Naive thymus-derived CD8-positive, alpha-beta T cell (primary cell): ENCODE results near the gene FN3KRP. TPM values are rescaled to one million over a fixed set of nuclear protein-coding genes. Genes with fewer than 3 reads are reported as not detected.

ENCODE experiments used
- ATAC-seq, 2 donors: fragments of 150-1000 bp; cut with Tn5 transposase in 1 of 2; sonication (Bioruptor Pico), chemical (Tn5 transposase) in 1 of 2; 1 replicate in 1 of 2; 2 replicates in 1 of 2; pipeline ENCODE4 v1.10.0; 2021; ENCODE audit warnings: mild to moderate bottlenecking in 2 of 2, moderate library complexity in 2 of 2
- POLR2A ChIA-PET: fragments of 350-600 bp; sonication (Branson Sonifier 250); formaldehyde crosslinking; loops from one replicate; lab custom pipeline; 2021; ENCODE audit warnings: antibody characterized with exemption; lab: Charles Lee
- DNase-seq, 10 donors: peaks; one replicate each; pipeline versions ENCODE4 v3.0.0 to v3.0.0-alpha.2; 2020 to 2022
- H3K27ac Mint-ChIP-seq, 10 donors: one replicate each; pipeline ENCODE4 v1.8.0; 2020 to 2022; ENCODE audit warnings: mild to moderate bottlenecking in 10 of 10, mixed read lengths in 10 of 10, moderate library complexity in 4 of 10, inconsistent platforms in 1 of 10
- H3K27me3 Mint-ChIP-seq, 5 donors: one replicate each; pipeline ENCODE4 v1.8.0; 2021 to 2022; ENCODE audit warnings: mixed read lengths in 5 of 5
- H3K36me3 Mint-ChIP-seq, 3 donors: one replicate each; pipeline ENCODE4 v1.8.0; 2020 to 2022; ENCODE audit warnings: mixed read lengths in 3 of 3, mild to moderate bottlenecking in 2 of 3, inconsistent platforms in 1 of 3
- H3K4me1 Mint-ChIP-seq, 4 donors: one replicate each; pipeline ENCODE4 v1.8.0; 2021 to 2022; ENCODE audit warnings: mixed read lengths in 4 of 4
- H3K4me3 Mint-ChIP-seq, 10 donors: one replicate each; pipeline ENCODE4 v1.8.0; 2020 to 2022; ENCODE audit warnings: mild to moderate bottlenecking in 10 of 10, mixed read lengths in 10 of 10, moderate library complexity in 6 of 10, inconsistent platforms in 1 of 10
- H3K9me3 Mint-ChIP-seq, 9 donors: one replicate each; pipeline ENCODE4 v1.8.0; 2020 to 2022; ENCODE audit warnings: mixed read lengths in 9 of 9, mild to moderate bottlenecking in 3 of 9, inconsistent platforms in 1 of 9, moderate library complexity in 1 of 9
- polyA plus RNA-seq, 3 donors: library from polyadenylated mRNA; unstranded; fragments of 300-500 nt; fragmentation: Illumina TruSeq; gene quantifications; one replicate each; pipeline ENCODE4 v1.2.3, GENCODE V29; 2021
- total RNA-seq, 8 experiments: library from RNA in 2 of 8; stranded (reverse) in 2 of 8; gene quantifications; one replicate each; pipeline ENCODE4 v1.2.3 and lab custom pipeline; 2021 to 2026

FN3KRP gene
- total and polyA plus RNA-seq, 5 experiments from 2014 or later: 28.6 to 46.2 (median 42.8) TPM

GRCh38 chr17:82691714-82692113 is 24.8 kb upstream of the FN3KRP start:
- POLR2A ChIA-PET: no interaction called here
- H3K4me3 Mint-ChIP-seq: no peak overlapping the region
- DNase-seq: no peak
- no peak for ATAC-seq
- H3K36me3 Mint-ChIP-seq: peaks cover 6 to 8% (median 6%) of the 10 kb centered on the region in 3 donors
- H3K27me3 Mint-ChIP-seq: peaks cover 0 to 5% (median 0%) of the 10 kb centered on the region in 5 donors
- no peak overlapping the region for H3K27ac Mint-ChIP-seq
- H3K9me3 Mint-ChIP-seq: peaks cover 0 to 19% (median 5%) of the 10 kb centered on the region in 9 donors
- peaks cover 0 to 3% (median 1%) of the 10 kb centered on the region in 4 donors for H3K4me1 Mint-ChIP-seq

- POLR2A ChIA-PET: no interaction called here
- Mint-ChIP-seq H3K4me3 (no peak overlapping the region), H3K27me3 (peaks cover 0 to 9% (median 0%) of the 10 kb centered on the region in 5 donors)
Measured at GRCh38 chr17:82692268-82692667, 24.2 kb upstream of the FN3KRP start.

GRCh38 chr17:82693168-82693867 is 23.2 kb upstream of the FN3KRP start:
- Mint-ChIP-seq H3K9me3 (peaks cover 0 to 19% (median 5%) of the 10 kb centered on the region in 9 donors), H3K27me3 (peaks cover 0 to 10% (median 0%) of the 10 kb centered on the region in 5 donors), H3K4me3 (no peak overlapping the region), H3K4me1 (peaks cover 2 to 9% (median 6%) of the 10 kb centered on the region in 4 donors), H3K27ac (no peak overlapping the region), H3K36me3 (peaks cover 6 to 8% (median 6%) of the 10 kb centered on the region in 3 donors)
- POLR2A ChIA-PET: no interaction called here
- no peak for DNase-seq
- no peak for ATAC-seq

More at GRCh38 chr17:82692268-82692667, 24.2 kb upstream of the FN3KRP start:
- peaks cover 6 to 8% (median 6%) of the 10 kb centered on the region in 3 donors for H3K36me3 Mint-ChIP-seq
- H3K27ac Mint-ChIP-seq: no peak overlapping the region
- H3K9me3 Mint-ChIP-seq: peaks cover 0 to 19% (median 5%) of the 10 kb centered on the region in 9 donors
- ATAC-seq (no peak), DNase-seq (no peak)
- peaks cover 2 to 7% (median 5%) of the 10 kb centered on the region in 4 donors for H3K4me1 Mint-ChIP-seq

GRCh38 chr17:82694647-82695046 is 21.9 kb upstream of the FN3KRP start:
- peak overlapping the region in 1 of 10 donors; percentile 30 for H3K4me3 Mint-ChIP-seq
- peaks cover 0 to 19% (median 5%) of the 10 kb centered on the region in 9 donors for H3K9me3 Mint-ChIP-seq
- peaks cover 6 to 8% (median 6%) of the 10 kb centered on the region in 3 donors for H3K36me3 Mint-ChIP-seq
- no peak overlapping the region for H3K27ac Mint-ChIP-seq
- peaks cover 5 to 15% (median 9%) of the 10 kb centered on the region in 4 donors for H3K4me1 Mint-ChIP-seq
- no peak for DNase-seq
- H3K27me3 Mint-ChIP-seq: peaks cover 0 to 10% (median 0%) of the 10 kb centered on the region in 5 donors
- POLR2A ChIA-PET: interaction anchor here (0.7 kb wide), 1 partner anchor 237 kb away, joined by 3 read pairs; no protein-coding TSS in a partner anchor
- no peak for ATAC-seq

GRCh38 chr17:82696259-82696658 is 20.2 kb upstream of the FN3KRP start:
- DNase-seq (no peak), ATAC-seq (no peak)
- peak overlapping the region in 1 of 10 donors; percentile 66 for H3K27ac Mint-ChIP-seq
- H3K4me3 Mint-ChIP-seq: peak overlapping the region in 5 of 10 donors; percentile 23 to 52 (median 38)
- H3K4me1 Mint-ChIP-seq: peaks cover 2 to 15% (median 10%) of the 10 kb centered on the region in 4 donors
- peaks cover 6 to 8% (median 6%) of the 10 kb centered on the region in 3 donors for H3K36me3 Mint-ChIP-seq
- H3K9me3 Mint-ChIP-seq: peaks cover 0 to 19% (median 5%) of the 10 kb centered on the region in 9 donors
- H3K27me3 Mint-ChIP-seq: peaks cover 0 to 10% (median 0%) of the 10 kb centered on the region in 5 donors
- POLR2A ChIA-PET: interaction anchor here (2.9 kb wide), 1 partner anchor 20 kb away, joined by 20 read pairs; the partner anchor contains the start of gene FN3KRP

- DNase-seq: peak in 3 of 10 donors; percentile 11 to 25 (median 21)
Measured at GRCh38 chr17:82696916-82697807, 19.3 kb upstream of the FN3KRP start.

GRCh38 chr17:82697808-82698064 is 18.8 kb upstream of the FN3KRP start:
- POLR2A ChIA-PET: interaction anchor here (2.9 kb wide), 1 partner anchor 19 kb away, joined by 20 read pairs; the partner anchor contains the start of gene FN3KRP
- Mint-ChIP-seq H3K36me3 (peaks cover 3 to 8% (median 6%) of the 10 kb centered on the region in 3 donors), H3K4me3 (peak overlapping the region in 7 of 10 donors; percentile 40 to 84 (median 60)), H3K4me1 (peaks cover 2 to 15% (median 10%) of the 10 kb centered on the region in 4 donors), H3K9me3 (peaks cover 0 to 19% (median 5%) of the 10 kb centered on the region in 9 donors), H3K27me3 (peaks cover 0 to 10% (median 0%) of the 10 kb centered on the region in 5 donors), H3K27ac (no peak overlapping the region)
- no peak for DNase-seq
- ATAC-seq: no peak

More at GRCh38 chr17:82696916-82697807, 19.3 kb upstream of the FN3KRP start:
- H3K4me3 Mint-ChIP-seq: peak overlapping the region; percentile 39 to 84 (median 60)
- H3K36me3 Mint-ChIP-seq: peaks cover 3 to 8% (median 6%) of the 10 kb centered on the region in 3 donors
- H3K27me3 Mint-ChIP-seq: peaks cover 0 to 10% (median 0%) of the 10 kb centered on the region in 5 donors
- POLR2A ChIA-PET: interaction anchor here (2.9 kb wide), 1 partner anchor 19 kb away, joined by 20 read pairs; the partner anchor contains the start of gene FN3KRP
- ATAC-seq: no peak
- peaks cover 0 to 19% (median 5%) of the 10 kb centered on the region in 9 donors for H3K9me3 Mint-ChIP-seq
- H3K27ac Mint-ChIP-seq: no peak overlapping the region
- H3K4me1 Mint-ChIP-seq: peaks cover 2 to 15% (median 10%) of the 10 kb centered on the region in 4 donors

- DNase-seq (peak; percentile 96 to 99 (median 99)), ATAC-seq (peak; percentile 97 to 98)
- POLR2A ChIA-PET: interaction anchor here (0.5 to 2.9 kb wide), 3 partner anchors 8 to 571 kb away, joined by 3 to 20 read pairs (median 4); partner anchors contain the start of gene FN3KRP
- H3K27me3 Mint-ChIP-seq: peaks cover 0 to 10% (median 0%) of the 10 kb centered on the region in 5 donors
- peak within 1 kb of the TSS; percentile 78 to 94 (median 90) for H3K4me3 Mint-ChIP-seq
- peak within 1 kb of the TSS in 6 of 10 donors; percentile 41 to 83 (median 75) for H3K27ac Mint-ChIP-seq
- H3K9me3 Mint-ChIP-seq: peaks cover 0 to 19% (median 5%) of the 10 kb centered on the region in 9 donors
- peaks cover 3 to 8% (median 6%) of the 10 kb centered on the region in 3 donors for H3K36me3 Mint-ChIP-seq
- peaks cover 2 to 15% (median 10%) of the 10 kb centered on the region in 4 donors for H3K4me1 Mint-ChIP-seq
Measured at GRCh38 chr17:82698065-82698973, 18.2 kb upstream of the FN3KRP start, which contains the start of gene RAB40B. Gene RAB40B (minus strand): TSS chr17:82698698. CDS start chr17:82698596, 102 bp downstream.

GRCh38 chr17:82698974-82699442 is 17.5 kb upstream of the FN3KRP start:
- POLR2A ChIA-PET: interaction anchor here (0.5 to 2.9 kb wide), 3 partner anchors 9 to 572 kb away, joined by 3 to 20 read pairs (median 4); partner anchors contain the start of gene FN3KRP
- H3K9me3 Mint-ChIP-seq: peaks cover 0 to 16% (median 5%) of the 10 kb centered on the region in 9 donors
- peaks cover 2 to 15% (median 10%) of the 10 kb centered on the region in 4 donors for H3K4me1 Mint-ChIP-seq
- H3K36me3 Mint-ChIP-seq: peaks cover 3 to 8% (median 6%) of the 10 kb centered on the region in 3 donors
- ATAC-seq: no peak
- H3K27ac Mint-ChIP-seq: peak overlapping the region in 6 of 10 donors; percentile 40 to 83 (median 70)
- H3K27me3 Mint-ChIP-seq: peaks cover 0 to 10% (median 0%) of the 10 kb centered on the region in 5 donors
- no peak for DNase-seq
- peak overlapping the region; percentile 78 to 94 (median 90) for H3K4me3 Mint-ChIP-seq

- Mint-ChIP-seq H3K27ac (peak overlapping the region in 5 of 10 donors; percentile 41 to 83 (median 72)), H3K36me3 (peaks cover under 1 to 4% (median 4%) of the 10 kb centered on the region in 3 donors), H3K9me3 (peaks cover 0 to 10% (median 3%) of the 10 kb centered on the region in 9 donors), H3K4me1 (peaks cover 2 to 15% (median 10%) of the 10 kb centered on the region in 4 donors), H3K4me3 (peak overlapping the region; percentile 78 to 94 (median 90)), H3K27me3 (peaks cover 0 to 10% (median 0%) of the 10 kb centered on the region in 5 donors)
- POLR2A ChIA-PET: interaction anchor here (1.0 kb wide), 1 partner anchor 10 kb away, joined by 5 read pairs; no protein-coding TSS in a partner anchor
- DNase-seq (no peak), ATAC-seq (no peak)
Measured at GRCh38 chr17:82699551-82699950, 17.0 kb upstream of the FN3KRP start.
